ENCODE results near the gene TBCD.
"Not testable (repeated sequence)": the region's sequence is repeated elsewhere in the genome, so short reads cannot be mapped to it uniquely, and the experiment has no call there.

Gene TBCD

DNA sequence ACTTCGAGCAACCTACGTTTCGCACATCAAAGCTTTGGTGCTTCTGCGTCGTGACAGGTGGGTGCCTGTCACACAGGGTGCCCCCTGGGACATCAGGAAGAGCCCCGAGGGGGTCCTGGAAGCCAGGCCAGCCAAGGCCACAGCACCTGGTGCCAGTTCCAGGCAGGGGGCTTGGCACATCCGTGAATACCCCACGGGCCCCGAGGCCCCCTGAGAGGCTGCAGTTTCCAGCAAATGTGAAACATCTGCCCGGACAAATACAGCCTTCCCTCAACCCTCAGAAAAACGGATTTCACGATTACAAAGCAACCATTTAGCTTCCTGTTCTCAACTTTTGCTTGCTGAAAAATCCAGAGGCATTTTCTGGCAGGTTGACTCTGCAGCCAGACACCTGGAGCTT is 218.2 kb downstream of the TBCD start:
- Mint-ChIP-seq H3K36me3 (ENCODE audit: low read depth) (no peaks in the 10 kb centered on the region), H3K4me1 (ENCODE audit: low read depth) (peaks cover 2% of the 10 kb centered on the region), H3K9me3 (no peaks in the 10 kb centered on the region), H3K27me3 (ENCODE audit: low read depth) (no peaks in the 10 kb centered on the region), H3K4me3 (no peak overlapping the region), H3K27ac (no peak overlapping the region)
- no peak for DNase-seq (ENCODE audit: low spot score)

DNA sequence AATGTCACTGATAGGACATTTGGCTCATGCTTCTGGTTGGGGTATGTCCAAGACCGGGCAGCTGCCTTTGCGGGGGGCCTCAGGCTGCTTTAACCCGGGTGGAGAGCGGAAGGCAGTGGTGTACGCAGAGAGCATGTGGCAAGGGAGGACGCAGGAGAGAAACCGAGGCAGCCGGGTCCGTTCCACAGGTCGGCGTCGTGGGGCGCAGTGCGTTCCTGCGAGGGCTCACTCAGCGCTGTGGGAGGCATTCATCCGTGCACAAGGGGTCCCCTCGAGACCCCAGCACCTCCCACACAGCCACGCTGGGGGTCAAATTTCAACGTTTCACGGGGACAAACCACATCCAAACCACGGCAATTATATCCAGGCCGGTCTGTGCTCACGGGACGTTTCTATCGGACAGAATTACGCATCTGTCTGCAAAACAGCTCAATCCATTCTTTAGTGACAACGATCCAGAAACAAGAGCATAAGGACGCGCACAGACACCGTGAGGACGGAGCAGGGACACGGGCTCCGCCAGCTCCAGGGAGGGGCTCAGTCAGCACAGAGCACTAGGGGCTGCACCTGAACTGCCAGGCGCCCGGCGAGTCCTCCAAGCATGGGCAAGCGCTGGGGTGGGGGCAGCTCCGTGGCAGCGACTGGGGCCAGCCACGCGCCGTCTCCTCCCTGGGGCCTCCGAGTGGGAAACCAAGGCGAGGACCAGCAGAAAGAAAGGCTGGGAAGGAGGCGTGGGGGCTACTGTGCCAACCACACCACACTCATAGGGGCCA is 219.1 kb downstream of the TBCD start:
- Mint-ChIP-seq H3K27me3 (ENCODE audit: low read depth) (no peaks in the 10 kb centered on the region), H3K4me1 (ENCODE audit: low read depth) (peaks cover 2% of the 10 kb centered on the region), H3K9me3 (no peaks in the 10 kb centered on the region), H3K4me3 (no peak overlapping the region), H3K27ac (no peak overlapping the region), H3K36me3 (ENCODE audit: low read depth) (no peaks in the 10 kb centered on the region)
- DNase-seq (ENCODE audit: low spot score) = no peak

DNA sequence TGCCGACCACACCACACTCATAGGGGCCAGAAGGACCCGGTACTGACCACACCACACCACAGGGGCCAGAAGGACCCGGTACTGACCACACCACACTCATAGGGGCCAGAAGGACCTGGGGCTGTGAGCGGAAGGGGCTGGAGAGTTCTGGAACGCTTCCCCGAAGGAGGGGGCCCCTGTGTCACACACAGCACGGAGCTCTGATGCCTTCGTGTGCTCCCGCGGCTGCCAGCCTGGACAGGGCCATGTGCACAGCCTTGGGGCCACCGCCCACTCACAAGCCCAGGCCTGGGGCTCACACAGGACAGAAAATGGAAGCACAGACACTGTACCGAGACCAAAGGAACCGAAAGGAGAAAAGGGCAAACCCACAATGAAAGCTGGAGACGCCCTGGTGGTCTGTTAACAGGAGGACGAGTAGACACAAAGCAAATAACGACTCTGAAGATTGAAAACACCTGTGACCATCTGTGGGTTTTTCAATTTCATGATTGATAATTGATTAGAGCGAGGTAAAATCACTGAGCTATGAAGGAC is 221.0 kb downstream of the TBCD start:
- Mint-ChIP-seq H3K27me3 (ENCODE audit: low read depth) (no peaks in the 10 kb centered on the region), H3K36me3 (ENCODE audit: low read depth) (no peaks in the 10 kb centered on the region), H3K4me1 (ENCODE audit: low read depth) (peaks cover 2% of the 10 kb centered on the region), H3K27ac (no peak overlapping the region), H3K4me3 (no peak overlapping the region), H3K9me3 (no peaks in the 10 kb centered on the region)
- peak; percentile 2 for DNase-seq (ENCODE audit: low spot score)

DNA sequence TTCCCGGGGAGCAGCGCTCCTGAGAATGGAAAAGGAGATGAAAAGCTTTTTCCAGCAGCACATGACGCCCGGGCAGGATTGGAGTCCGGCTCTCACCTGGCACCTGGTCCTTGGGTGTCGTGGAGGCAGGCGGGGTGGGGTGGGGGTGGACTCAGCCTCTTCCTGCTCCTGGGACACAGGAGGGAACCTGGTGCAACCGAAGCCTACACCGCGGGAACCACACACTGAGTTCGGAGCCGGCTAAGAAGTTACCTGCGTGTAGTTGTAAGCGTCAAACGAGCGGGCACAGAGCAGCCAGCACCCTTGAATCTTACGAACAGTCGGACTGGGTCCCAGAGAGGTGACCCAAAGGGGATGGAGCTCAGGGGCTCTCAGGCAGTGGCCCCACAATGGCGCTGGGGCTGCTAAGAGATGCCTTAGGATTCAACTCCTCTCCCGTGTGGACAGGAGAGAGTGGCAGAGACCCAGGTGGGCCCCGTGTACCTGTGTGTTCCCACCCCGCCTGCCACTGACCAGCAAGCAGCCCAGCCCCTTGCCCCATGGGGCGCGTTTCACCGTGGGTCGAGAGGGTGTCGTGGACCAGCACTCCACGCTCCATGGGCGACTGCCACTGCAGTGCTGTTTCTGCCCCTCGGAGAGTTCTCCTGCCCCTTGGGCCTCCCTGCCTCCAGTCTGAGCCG is 221.7 kb downstream of the TBCD start:
- DNase-seq (ENCODE audit: low spot score) = no peak
- no peaks in the 10 kb centered on the region for H3K27me3 Mint-ChIP-seq (ENCODE audit: low read depth)
- H3K4me1 Mint-ChIP-seq (ENCODE audit: low read depth) = peaks cover 9% of the 10 kb centered on the region
- no peaks in the 10 kb centered on the region for H3K9me3 Mint-ChIP-seq
- H3K4me3 Mint-ChIP-seq = no peak overlapping the region
- no peaks in the 10 kb centered on the region for H3K36me3 Mint-ChIP-seq (ENCODE audit: low read depth)
- no peak overlapping the region for H3K27ac Mint-ChIP-seq

DNA sequence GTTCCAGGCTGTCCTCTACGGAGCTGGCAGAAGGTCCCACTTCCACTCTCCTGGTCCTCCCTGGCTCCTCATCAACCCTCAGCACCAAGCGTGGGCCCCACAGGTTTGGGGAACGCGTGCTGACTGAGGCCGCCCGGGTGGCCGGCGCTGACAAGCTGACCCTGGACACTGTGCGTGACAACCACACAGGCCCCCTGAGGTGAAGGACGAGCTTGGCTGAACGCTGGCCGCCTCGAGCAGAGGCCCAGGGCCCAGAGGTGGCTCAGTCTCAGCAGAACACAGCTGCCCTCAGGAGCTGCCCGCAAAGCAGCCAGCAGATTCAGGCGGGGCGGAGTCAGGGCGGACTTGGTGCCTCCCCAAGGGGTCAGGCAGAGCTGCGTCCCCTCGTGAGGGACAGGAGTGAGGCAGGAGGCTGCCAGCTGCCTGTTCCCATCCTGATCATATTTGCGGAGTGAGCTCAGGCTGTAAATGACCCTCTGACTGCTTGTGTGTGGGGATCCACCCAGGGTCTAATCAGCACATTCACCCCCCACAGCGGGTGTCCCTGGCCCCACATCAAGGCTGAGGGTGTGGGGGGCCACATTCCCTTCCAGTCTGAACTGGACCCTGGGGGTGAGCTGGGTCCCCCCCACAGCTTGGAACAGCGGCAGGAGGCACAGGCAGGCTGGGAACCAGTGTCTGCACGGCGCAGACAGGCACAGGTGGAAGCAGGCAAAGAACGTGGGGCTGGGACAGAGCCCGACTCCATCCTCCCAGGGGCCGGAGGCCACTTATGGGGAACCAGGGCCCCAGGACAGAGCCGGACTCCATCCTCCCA is 222.5 kb downstream of the TBCD start:
- no peak for DNase-seq (ENCODE audit: low spot score)
- no peaks in the 10 kb centered on the region for H3K9me3 Mint-ChIP-seq
- H3K27me3 Mint-ChIP-seq (ENCODE audit: low read depth) = no peaks in the 10 kb centered on the region
- no peak overlapping the region for H3K27ac Mint-ChIP-seq
- no peak overlapping the region for H3K4me3 Mint-ChIP-seq
- H3K36me3 Mint-ChIP-seq (ENCODE audit: low read depth) = no peaks in the 10 kb centered on the region
- H3K4me1 Mint-ChIP-seq (ENCODE audit: low read depth) = peaks cover 16% of the 10 kb centered on the region

DNA sequence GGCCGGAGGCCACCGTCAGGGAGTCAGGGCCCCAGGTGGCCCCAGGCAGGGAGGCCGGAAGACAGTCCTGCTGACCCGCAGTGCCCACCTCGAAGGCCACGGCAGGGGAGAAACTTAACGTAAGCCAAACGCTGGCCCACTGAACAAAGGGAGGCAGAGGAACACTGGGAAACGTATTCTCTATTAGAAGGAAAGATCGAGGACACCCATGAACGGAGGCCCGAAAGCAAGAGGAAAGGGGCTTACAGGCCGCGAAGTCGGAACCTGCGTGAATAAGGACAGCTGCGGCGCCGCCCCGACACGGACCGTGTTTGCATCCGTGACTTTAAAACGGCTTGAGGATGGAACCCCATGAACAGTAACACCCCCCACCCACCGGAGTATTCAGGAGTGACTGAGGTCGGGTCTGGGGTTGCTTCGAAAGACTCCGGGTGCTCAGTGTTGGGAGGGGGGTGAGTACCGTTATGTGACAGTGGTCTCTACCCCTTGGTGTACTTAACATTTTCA is 225.2 kb downstream of the TBCD start:
- Mint-ChIP-seq H3K4me3 (no peak overlapping the region), H3K27me3 (ENCODE audit: low read depth) (no peaks in the 10 kb centered on the region), H3K4me1 (ENCODE audit: low read depth) (peaks cover 23% of the 10 kb centered on the region), H3K36me3 (ENCODE audit: low read depth) (peaks cover 7% of the 10 kb centered on the region), H3K27ac (no peak overlapping the region), H3K9me3 (no peaks in the 10 kb centered on the region)
- DNase-seq (ENCODE audit: low spot score) = no peak

DNA sequence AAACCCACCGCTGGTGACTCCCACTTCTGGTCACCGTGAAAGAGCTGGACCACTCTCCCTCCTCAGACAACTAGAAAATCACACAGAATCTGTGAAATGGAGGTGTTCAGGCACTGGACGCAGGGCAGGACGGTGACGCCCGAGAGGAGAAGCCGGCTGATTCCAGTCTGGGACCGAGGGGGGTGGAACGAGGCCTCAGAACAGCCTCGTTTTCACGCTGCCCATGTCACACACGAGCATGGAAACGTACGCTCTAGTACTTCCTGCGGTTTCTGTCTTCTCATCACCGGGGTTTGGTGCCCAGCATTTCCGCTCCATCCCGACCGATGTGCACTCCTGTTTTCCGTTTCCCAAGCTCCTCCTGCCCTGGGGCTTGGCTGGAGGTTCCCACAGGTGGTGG is 225.7 kb downstream of the TBCD start:
- H3K4me3 Mint-ChIP-seq = no peak overlapping the region
- H3K36me3 Mint-ChIP-seq (ENCODE audit: low read depth) = peaks cover 7% of the 10 kb centered on the region
- no peaks in the 10 kb centered on the region for H3K9me3 Mint-ChIP-seq
- H3K27me3 Mint-ChIP-seq (ENCODE audit: low read depth) = no peaks in the 10 kb centered on the region
- H3K4me1 Mint-ChIP-seq (ENCODE audit: low read depth) = peaks cover 23% of the 10 kb centered on the region
- no peak overlapping the region for H3K27ac Mint-ChIP-seq
- no peak for DNase-seq (ENCODE audit: low spot score)

DNA sequence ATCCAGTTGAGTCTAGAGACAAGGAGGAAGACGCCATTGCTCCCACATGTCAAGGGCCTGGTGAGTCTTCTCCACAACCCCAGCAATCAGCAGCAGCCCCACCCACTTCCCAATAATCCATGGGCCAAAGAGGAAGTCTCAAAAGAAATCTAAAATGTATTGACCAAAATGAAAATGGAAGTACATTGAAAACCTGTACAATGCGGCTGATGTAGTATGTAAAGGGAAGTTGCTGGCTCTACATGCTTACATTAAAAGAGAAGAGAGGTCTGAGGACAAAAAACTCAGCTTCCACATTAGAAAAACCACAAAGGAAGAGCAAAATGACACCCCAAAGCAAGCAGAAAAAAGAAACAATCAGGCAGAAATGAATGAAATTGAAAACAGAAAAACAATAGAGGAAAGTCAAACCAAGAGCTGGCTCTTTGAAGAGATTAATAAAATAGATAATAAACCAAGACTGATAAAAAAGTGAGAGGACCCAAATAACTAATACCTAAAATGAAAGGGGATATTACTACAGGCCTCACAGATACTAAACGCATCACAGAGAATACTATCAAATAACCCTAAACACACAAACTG is 227.0 kb downstream of the TBCD start:
- Mint-ChIP-seq H3K4me3 (peak overlapping the region; percentile 68), H3K36me3 (ENCODE audit: low read depth) (peaks cover 9% of the 10 kb centered on the region), H3K4me1 (ENCODE audit: low read depth) (peaks cover 25% of the 10 kb centered on the region), H3K9me3 (no peaks in the 10 kb centered on the region), H3K27me3 (ENCODE audit: low read depth) (no peaks in the 10 kb centered on the region), H3K27ac (peak overlapping the region; percentile 87)
- no peak for DNase-seq (ENCODE audit: low spot score)

DNA sequence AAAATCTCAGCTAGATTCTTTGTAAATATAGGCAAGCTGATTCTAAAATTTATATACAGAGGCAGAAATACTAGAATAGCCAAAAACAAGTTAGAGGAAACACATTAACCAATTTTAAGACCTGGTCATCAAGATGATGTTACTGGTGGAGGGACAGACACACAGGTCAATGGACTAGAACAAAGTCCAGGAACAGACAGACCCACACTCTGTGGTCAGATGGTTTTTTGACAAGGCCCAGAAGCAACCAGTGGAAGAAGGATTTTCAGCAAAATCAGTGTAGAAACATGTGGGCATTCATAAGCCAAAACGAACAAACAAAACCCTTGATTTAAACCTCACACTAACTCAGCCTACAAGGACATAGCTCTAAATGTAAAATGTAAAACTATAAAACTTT is 227.9 kb downstream of the TBCD start:
- Mint-ChIP-seq H3K27me3 (ENCODE audit: low read depth) (no peaks in the 10 kb centered on the region), H3K27ac (no peak overlapping the region), H3K4me1 (ENCODE audit: low read depth) (peaks cover 29% of the 10 kb centered on the region)

DNA sequence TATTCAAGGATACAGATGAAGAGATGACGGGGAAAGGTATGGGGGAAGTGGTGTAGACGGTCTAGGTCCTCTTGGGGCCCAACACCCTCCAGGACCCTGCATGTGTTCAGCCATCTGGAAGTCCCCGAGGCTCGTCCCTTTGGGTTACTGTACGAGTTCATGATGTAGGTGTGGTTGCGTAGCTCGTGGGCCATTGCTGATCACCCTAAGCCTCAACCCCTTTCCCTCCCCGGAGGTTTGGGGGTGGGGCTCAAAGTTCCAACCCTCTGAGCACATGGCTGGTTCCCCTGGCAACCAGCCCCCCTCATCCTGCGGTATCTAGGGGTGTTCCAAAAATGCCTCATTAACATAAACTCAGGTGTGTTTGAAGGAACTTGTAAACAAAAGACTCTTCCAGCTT is 228.8 kb downstream of the TBCD start:
- no peak overlapping the region for H3K27ac Mint-ChIP-seq
- peaks cover 13% of the 10 kb centered on the region for H3K36me3 Mint-ChIP-seq (ENCODE audit: low read depth)
- no peaks in the 10 kb centered on the region for H3K27me3 Mint-ChIP-seq (ENCODE audit: low read depth)
- H3K4me1 Mint-ChIP-seq (ENCODE audit: low read depth) = peaks cover 35% of the 10 kb centered on the region
- no peak overlapping the region for H3K4me3 Mint-ChIP-seq
- DNase-seq (ENCODE audit: low spot score) = no peak
- H3K9me3 Mint-ChIP-seq = no peaks in the 10 kb centered on the region

More for the DNA sequence above, 227.9 kb downstream of the TBCD start:
- DNase-seq (ENCODE audit: low spot score) = no peak
- Mint-ChIP-seq H3K36me3 (ENCODE audit: low read depth) (peaks cover 9% of the 10 kb centered on the region), H3K9me3 (no peaks in the 10 kb centered on the region), H3K4me3 (no peak overlapping the region)

DNA sequence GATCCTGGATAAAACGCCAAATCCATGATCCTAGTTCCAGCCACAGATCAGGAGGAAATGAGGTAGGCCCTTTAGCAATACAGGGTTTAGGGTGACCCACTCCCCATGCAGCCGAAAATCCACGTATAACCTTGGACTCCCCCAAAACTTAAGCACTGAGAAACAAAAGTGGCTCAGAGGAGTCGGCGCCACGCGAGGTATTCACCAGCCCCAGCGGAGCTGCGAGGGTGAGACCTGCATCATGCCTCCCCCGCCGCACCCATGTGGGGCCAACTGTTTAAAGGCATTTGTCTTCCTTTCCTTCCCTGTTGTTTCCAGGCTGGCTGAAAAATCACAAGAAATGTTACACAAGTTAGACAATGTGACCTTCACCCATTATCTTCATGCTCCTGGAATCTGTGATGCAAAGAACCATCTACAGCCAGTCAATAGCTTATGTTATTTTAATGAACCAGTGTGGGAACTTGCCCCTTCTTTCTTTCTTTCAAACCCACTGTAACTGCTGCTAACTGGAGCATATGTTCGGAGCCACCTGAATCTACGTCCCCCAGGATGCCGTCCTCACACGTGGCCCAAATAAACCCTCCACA is 229.4 kb downstream of the TBCD start:
- no peaks in the 10 kb centered on the region for H3K9me3 Mint-ChIP-seq
- H3K4me1 Mint-ChIP-seq (ENCODE audit: low read depth) = peaks cover 41% of the 10 kb centered on the region
- no peaks in the 10 kb centered on the region for H3K27me3 Mint-ChIP-seq (ENCODE audit: low read depth)
- H3K27ac Mint-ChIP-seq = no peak overlapping the region
- no peak for DNase-seq (ENCODE audit: low spot score)
- peaks cover 15% of the 10 kb centered on the region for H3K36me3 Mint-ChIP-seq (ENCODE audit: low read depth)
- no peak overlapping the region for H3K4me3 Mint-ChIP-seq

DNA sequence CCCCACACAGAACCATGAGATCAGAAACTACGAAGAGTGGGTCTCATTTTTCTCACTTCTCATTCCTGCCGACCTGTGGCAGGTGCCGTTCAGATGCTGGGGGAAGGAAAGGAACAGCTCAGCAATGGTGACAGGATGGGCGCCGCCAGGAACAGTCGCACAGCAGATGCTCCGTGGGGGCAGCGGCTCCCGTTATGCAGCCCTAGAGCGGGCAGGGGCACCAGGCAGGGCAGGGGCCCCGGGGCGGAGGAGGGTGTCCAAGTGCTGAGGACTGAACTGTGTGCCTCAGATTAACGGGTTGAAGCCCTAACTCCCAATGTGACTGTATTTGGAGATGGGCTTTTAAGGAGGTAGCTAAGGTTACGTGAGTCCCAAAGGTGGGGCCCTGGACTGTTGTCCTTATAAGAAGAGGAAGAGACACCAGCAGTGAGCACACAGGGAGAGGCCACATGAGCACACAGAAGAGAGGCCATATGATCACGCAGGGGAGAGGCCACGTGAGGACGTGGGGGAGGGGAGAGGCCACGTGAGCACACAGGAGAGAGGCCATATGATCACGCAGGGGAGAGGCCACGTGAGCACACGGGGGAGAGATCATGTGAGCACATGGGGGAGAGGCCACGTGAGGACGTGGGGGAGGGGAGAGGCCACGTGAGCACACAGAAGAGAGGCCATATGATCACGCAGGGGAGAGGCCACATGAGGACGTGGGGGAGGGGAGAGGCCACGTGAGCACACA is 231.8 kb downstream of the TBCD start:
- Mint-ChIP-seq H3K4me3 (peak overlapping the region; percentile 33), H3K4me1 (ENCODE audit: low read depth) (peaks cover 55% of the 10 kb centered on the region)

DNA sequence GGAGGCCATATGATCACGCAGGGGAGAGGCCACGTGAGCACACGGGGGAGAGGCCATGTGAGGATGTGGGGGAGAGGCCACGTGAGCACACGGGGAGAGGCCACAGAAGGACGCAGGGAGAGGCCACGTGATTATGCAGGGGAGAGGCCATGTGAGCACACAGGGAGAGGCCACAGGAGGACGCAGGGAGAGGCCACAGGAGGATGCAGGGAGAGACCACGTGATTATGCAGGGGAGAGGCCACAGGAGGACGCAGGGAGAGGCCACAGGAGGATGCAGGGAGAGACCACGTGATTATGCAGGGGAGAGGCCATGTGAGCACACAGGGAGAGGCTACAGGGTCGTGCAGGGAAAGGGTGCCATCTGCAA is 232.4 kb downstream of the TBCD start:
- Mint-ChIP-seq H3K9me3 (peaks cover 11% of the 10 kb centered on the region), H3K27ac (peak overlapping the region; percentile 37)
- H3K4me3 Mint-ChIP-seq = not testable (repeated sequence)

More for the DNA sequence above, 231.8 kb downstream of the TBCD start:
- no peak for DNase-seq (ENCODE audit: low spot score)
- H3K36me3 Mint-ChIP-seq (ENCODE audit: low read depth) = peaks cover 29% of the 10 kb centered on the region
- no peak overlapping the region for H3K27ac Mint-ChIP-seq
- H3K9me3 Mint-ChIP-seq = peaks cover 5% of the 10 kb centered on the region
- H3K27me3 Mint-ChIP-seq (ENCODE audit: low read depth) = no peaks in the 10 kb centered on the region

More for the DNA sequence above, 232.4 kb downstream of the TBCD start:
- not testable (repeated sequence) for DNase-seq (ENCODE audit: low spot score); H3K27me3 Mint-ChIP-seq (ENCODE audit: low read depth)
- Mint-ChIP-seq H3K4me1 (ENCODE audit: low read depth) (peaks cover 54% of the 10 kb centered on the region), H3K36me3 (ENCODE audit: low read depth) (peaks cover 35% of the 10 kb centered on the region)
